SIG-M5 (cell line): Measurements from ENCODE around the gene CAVIN2.

Experiments used
- DNase-seq: peaks from one replicate; lab custom pipeline; 2025; lab: John Stamatoyannopoulos, UW

CAVIN2 gene

DNA sequence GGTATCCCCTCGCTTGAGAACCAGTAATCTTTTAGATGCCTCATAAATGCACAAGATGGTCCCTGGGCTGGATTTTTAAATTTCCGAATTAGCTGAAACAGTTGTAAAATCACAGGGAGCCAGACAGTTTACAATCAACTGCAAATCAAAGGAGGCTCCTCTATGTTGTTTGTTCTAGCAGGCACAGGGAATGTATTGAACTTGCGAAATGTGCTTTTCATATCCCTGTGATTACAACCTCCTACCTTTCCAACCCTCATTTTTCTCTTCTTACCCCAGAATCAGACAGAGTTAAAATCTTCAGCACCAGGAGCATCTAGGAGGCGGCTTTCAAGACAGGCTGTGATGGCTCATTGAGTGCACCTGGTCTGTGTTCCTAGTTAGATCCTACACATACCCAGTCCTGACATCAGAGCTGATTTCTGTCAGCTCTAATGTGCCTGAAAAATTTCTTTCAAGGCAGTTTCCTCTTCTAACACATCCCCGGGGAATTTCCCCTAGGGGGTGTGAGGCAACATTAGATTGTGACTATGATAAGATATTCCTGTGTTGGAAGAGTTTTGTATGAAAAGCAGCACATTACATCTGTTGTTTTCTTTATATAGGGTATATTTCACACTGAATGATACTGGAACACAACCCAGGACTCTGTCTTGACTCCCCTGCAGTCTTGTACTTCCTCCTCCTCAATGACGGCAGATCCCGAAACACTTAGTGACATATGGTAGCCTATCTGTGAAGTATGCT lies 17.9 kb upstream of the CAVIN2 start:
- DNase-seq, result no peak

DNA sequence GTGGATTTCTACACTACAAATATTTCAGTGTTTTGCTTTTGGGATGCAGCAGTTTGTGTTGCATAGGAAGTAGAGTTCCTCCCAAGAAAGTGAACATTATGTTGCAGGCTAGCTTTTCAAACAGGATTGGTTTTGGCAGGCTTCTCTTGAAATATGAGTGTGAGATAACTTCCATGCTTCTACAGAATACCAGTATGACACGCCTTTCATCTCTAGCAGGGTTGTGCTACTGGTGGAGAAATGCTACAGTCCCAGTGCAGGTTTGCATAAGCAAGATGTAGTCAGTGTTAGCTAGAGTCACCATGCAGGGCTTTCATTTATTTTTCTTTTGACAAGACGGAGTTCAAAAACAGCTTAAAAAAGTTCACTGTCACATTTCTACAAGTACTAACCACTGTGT lies 17.1 kb upstream of the CAVIN2 start:
- no peak for DNase-seq

DNA sequence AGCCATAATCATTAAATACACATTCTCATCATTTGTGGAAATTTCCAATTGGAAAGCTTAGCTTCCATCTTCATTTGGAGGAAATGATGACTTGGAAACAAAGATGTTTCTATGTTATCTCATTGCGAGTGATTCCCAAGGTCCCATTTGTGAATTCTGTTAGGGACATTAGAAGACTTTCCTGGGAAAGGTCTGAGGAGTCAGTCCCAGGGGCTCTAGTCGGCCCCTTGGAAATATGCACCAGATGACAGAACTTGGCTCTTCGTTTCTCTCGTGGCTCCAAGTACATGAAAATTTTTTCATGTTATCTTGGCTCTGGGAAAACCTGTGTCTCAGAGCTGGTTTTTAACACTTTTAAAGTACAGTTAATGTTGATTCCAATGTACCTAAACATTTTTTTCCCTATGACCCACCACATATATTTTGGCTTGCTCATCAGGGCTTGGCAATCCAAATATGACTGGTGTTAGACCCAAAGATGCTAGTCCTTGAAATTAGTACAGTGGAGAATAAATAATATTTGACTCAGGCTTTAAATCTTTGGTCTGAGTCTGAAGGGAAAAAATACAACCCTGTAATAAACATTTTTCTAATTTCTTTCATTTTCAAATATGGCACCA lies 15.4 kb upstream of the CAVIN2 start:
- DNase-seq, result no peak

DNA sequence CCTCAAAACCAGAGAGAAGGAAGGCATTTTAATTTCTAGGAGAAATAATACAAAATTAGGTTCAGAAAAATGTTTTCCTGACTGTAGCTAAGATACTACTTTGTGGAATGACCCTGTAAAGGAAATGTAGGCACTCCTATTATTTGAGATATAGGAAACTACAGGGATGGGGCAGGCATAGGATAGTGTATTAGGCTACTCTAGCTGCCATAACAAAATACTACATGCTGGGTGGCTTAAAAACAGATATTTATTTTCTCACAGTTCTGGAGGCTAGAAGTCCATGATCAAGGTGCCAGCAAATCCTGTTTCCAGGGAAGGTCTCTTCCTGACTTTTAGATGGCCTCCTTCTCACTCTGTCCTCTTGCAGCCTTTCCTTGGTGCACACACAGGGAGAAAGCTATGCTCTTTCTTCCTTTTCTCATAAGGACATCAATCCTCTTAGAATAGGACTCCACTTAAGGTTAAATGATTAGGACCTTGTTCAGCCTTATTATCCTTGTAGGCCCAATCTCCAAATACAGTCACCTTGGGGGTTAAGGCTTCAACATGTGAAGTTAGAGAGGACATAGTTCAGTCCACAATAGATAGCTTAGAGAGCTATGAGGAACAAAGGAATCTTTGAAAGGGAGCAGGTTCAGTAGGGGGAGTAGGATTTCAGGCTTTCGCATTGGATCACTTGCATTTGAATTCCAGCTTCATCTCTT lies 14.0 kb upstream of the CAVIN2 start:
- DNase-seq, result no peak

DNA sequence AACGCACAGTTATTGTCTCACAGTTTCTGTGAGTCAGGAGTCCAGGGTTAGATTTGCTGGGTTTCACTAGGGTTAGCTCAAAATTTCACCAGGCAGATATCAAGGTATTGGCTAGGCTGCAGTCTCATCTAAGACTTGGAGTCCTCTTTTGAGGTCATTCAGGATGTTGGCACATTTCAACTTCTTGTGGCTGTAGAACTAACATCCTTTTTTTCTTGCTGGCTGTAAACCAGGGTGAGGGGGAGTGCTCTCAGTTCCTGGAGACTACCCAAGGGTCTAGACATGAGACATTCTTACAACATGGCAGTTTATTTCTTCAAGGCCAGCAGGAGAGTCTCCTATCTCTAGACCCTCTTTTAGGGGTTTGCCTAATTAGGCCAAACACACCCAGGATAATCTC lies 12.8 kb upstream of the CAVIN2 start:
- DNase-seq, result no peak

DNA sequence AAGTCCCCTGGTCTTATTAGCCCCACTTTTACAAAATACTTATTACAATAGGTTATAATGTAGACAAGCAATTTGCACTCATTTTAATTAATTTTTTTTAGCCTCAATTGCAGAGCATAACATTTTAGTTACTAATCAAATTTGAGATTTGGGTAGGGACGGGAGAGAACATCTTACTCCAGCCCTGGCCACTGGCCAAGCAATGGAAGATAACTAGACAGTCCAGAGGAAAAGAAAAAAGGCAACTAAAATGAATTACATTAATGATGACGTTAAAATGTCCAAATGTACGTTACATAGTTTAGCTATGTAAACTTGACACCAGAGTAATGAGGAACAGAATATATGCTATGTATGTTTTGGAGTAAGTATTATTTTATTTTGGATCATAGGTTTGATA lies 11.0 kb upstream of the CAVIN2 start:
- DNase-seq, result no peak

DNA sequence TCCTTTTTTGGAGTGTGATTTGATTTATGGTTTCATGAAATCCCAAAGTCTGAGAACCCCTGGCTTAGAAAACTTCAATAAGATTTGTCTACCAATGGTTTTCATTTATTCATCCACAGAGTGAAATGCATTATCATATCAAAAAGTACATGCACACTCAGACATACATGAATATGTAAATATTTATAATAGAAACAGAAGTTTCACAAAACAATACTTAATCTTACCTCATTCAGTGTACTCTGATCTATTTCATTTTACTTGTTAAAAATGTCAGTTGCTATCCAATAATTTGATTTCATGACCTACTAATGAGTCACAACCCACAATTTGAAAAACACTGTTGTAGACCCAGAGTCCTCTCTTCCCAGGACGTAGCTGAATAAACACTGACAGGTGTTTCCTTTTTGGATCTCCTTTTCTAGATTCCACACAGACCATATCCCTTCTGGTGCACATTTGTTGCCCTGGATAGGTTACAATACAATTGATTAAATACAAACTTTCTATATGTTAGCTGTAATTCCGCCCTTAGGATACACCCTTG lies 10.4 kb upstream of the CAVIN2 start:
- no peak for DNase-seq

DNA sequence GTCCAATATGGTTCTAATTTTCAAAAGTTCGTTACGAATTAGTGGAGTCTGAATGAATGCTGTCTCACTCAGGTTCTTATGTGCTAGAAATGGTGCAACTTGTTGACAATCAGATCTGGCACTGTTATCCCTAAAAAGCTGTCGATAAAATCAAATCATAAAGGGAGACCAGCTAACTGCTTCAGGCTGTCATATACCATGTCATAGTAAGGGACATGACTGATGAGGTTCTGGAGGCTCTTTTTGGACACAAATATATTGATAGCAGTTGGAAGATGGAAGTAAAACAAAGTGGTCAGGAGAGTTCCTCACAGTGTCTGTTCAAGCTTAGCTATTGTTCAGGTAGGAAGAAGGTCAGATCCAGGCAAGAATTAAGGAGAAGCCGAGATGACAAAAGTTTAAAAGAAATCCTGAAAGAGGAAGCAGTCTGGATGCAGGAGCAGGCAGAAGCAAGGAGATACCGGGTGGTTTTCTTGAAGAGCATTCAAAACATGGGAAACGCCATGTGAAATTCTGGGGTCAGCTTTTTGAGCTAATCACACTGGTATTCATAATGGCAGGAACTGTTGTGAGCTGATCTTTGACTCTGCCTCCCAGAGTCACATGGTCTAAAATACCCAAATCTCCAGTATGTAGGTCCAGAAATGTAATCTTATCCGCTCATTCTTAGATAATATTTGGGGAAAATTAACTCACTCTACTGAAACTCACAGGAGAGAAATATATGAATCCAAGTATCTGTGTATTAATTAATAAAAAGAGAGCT lies 9.4 kb upstream of the CAVIN2 start:
- DNase-seq, result no peak

DNA sequence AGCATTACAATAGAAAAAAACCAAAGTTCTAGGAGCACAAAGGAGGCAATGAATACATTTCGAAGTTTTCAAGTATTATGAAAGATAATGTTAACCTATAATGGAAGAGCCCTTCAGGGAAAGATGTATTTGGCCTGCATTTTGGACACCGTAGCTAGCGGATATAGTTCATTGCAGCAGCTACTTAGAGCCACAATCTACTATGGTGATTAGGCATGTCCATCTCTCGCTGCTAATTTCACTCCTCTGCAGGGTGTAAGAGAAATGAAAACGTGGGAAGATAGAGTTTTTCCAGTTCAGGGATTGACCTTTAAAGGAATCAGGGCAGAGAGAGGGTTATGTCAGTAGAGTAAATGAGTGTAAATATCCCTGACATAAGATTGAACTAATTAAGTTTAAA lies 8.5 kb upstream of the CAVIN2 start:
- DNase-seq, result no peak

DNA sequence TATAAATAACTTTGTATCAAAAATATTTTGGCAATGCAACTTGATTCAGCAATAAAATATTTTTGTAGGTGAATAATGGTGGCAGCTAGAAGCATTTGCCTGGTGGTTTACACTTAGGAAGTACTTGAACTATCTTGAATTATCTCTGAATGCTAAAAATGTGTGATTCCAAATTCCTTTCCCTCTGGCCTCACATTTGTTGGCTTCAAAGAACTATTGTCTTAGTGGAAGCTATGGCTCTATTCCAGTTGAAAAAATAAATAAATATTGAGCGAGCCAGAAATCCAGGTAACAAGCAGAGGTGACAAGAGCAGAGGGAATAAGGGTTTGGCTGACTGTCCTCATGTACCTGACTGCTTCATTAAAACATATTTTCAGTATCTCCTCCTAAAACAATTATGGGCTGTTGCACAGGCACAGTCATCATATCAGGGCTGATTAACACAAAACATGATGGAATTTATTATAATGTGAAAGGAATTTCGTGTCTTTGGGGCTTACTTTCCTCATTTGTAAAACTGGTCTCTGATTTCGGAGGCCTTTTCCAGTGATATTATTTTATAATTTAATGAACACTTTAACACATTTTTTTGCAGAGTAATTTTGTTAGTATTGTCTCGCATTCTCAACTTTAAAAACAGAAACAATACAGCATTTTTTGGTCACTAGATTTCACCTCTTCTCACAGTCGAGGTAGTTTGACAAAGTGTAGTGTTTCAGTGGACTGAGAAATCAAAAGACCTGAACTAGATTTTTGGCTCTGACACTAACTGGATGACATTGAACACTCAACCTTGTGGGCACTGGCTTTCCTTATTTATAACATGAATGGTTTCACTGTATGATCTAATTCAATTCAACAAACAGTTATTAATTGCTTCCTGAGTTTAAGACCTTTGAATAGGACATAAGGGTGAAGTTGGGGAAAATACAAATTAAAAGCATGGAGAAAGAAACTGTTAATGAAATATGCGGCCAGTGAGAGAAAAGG lies 7.8 kb upstream of the CAVIN2 start:
- no peak for DNase-seq

DNA sequence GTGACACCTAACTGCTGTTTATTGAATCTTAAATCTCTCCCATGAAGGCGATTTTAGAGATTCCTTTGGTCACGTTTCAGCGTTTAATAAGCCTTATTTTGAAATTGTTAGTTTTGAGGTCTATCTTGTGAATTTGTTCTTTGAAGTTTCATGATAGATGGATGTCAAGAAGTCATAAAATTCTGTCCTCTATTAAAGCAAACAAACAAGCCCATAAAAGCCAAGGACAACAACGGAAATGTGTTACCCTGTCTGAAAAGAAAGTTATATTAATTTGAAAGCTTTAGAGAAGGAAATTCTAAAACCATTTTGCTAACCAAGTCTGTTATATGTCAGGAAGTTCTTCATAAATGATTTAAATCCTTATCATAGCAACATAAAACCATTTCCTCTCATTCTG lies 7.0 kb upstream of the CAVIN2 start:
- DNase-seq, result no peak

DNA sequence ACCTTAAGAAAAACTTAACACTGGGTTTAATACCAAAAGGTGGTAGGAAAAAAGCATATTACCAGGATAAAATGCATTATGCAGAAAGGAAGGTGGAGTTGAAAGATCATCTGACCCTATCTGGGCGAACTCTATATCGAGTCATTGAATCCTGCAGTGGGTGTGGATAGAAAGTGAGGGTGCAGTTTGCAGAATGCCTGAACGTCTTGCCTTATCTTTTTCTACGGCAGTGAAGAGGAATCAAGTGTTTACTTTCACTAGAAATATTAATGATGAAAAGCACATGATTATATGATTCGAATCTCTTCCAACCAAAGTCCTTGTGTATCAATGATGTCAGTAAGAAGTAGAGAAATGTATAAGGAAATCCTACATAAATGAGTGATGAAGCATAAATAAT lies 4.3 kb upstream of the CAVIN2 start:
- no peak for DNase-seq

DNA sequence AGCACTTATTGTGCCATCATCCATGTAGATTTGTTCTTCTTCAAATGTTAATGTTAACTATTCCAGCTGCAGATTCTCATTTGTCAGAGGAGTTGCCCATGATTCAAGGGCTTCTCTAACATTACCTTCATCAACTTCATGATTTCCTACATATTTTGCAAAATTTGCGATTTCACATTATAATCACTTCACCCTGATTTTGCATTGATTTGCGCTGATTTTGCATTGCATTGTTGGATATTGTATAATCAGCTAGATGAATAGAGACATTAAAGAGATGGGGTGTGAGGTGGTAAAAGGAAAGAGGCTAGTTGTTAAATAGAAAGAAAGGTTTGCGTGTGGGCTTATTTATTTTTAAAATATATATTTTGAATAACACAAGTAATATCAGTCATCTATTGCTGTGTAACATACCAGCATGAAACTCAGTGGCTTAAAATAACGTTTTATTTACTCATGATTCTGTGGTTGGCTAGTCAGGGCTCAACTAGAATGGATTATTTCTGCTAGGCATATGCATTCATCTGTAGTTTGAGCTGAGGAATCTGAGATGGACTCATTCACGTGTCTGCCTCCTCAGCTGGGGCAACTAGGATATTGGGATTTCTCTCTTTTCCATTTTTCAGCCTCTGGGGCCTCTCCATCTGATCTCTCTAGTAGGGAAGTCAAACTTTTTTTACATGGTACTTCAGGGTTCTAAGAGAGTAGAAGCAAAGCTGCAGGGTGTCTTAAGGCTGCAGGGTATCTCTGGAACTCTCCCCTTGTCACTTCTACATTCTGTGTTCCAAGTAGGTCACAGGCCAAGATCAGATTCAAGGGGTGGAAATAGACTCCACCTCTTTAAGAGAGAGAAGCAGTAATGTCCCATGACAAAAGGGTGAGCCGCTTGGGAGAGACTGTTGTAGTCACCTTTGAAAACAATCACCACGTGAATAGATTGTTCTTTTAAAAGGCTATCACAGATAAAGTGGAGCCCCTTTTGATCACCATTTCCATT lies 2.2 kb upstream of the CAVIN2 start:
- DNase-seq, result no peak

DNA sequence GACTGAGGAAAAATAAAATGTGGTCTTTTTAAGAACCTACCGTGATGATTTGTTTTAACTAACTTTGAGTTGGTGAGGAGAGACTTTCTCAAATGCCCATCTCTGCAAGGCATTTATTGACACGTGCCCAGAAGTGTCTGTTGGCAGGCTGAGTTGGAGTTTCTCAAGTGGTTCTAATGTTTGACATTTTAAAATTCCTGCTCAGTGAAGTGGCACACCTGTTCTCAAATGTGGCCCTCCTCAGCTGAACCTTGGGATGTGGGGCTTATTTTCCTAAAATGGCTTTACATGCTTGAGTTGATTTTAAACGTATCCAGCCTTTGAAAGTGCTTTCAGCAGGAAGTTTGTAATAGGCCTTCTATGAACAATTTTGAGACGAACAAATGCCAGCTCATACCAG lies 876 bp upstream of the CAVIN2 start:
- DNase-seq, result no peak

DNA sequence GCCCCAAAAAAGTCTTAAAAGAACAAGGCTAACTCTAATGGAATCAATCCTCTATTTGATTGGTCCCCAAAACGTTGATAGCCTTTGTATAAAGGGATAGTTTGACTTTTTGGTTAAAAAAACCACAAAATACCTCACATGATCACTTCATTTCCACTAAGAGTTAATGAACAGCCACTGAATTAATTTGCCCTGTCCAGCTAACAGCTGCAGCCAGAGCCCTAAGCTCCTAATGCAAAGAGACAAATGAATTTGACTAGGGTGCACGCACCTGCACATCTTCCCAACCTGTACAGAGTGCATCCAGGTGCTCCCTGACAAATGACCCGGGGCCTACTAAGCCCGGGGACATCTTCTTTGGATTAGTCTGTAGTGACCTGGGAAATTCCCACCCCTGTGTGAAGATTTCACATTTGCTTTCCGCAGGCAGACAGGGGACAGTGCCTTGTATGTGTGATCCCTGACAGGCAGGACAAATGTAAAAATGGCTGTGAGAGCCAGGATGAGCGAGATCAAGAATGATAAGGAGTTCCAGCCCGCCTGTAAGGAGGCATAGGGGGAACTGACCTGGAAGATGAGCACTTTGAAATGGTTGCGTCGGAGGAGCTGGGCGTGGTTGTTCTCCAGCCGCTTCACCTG lies 893 bp downstream of the CAVIN2 start:
- DNase-seq, result no peak

DNA sequence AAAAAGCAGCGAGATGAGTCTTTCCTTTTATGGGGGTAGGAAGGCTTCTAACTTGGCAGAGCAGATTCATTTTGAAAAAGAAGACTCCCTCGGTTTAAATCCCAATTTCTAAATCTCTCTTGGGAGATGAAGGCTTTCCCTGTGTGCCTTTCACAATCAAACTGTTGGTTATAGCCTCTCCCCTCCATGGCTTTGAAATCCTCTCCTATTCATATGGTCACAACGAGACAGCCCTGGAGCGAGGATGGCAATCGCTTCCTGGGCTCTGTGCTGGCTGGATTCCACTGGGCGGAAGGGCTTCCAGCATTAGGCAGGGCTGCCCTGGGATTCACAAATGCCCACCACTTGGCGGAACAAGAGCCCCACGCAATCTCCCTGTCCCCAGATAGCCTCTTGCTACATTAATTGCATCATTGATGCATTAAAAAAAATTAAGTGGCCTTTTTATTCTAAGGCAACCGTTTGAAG lies 1.6 kb downstream of the CAVIN2 start:
- no peak for DNase-seq

DNA sequence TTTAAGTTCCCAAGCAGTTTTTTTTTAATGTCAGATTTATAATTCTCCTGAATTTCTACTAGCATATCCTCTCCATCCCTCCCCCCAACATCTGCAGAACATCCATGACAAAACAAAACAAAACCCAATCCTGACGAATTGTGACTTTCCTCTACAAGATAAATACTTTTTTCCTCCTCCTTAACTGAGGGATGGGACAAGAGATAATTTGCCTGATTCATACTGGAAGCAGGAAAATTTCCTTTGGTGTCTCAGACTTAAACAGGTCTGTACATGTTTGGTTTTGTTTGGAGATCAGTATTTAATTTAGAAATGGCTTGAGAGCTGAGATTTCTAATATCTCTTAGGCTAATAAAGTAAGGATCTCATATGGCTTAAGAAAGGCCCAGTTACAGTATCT lies 2.2 kb downstream of the CAVIN2 start:
- no peak for DNase-seq

DNA sequence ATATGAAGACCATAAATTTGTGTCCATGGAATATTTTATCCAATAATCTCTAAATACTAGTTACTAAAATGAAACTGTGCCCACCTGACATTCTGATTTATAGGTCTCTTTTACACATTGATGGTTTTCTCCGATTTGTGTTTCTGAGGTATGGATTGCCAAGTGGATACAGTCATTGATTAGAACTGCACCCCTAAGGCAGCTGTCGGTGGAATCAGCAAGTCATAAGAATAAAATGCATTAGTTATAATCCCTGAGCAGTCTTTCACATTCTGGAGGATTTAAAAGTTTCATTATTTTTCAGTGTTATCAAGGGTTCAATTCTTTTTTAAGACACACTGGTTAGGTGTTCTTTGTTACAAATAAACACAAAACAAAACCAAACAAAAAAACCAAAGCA lies 6.0 kb downstream of the CAVIN2 start:
- no peak for DNase-seq
